GM13976 (cell line): ENCODE data around the gene FLT3LG.
A peak's percentile ranks its signal among the peaks of the same experiment; 100 is the strongest.
"Not testable (repeated sequence)": the region's sequence is repeated elsewhere in the genome, so short reads cannot be mapped to it uniquely, and the experiment has no call there.

Experiments used
- DNase-seq: peaks from one replicate; pipeline ENCODE4 v3.0.0; 2012; ENCODE audit warnings: low spot score
- CTCF ChIP-seq: IDR thresholded peaks from 2 replicates; pipeline ENCODE4 v1.5.1; 2012; ENCODE audit warnings: borderline replicate concordance, mild to moderate bottlenecking; ENCODE audit not compliant: insufficient read depth; ENCODE audit errors: extremely low read depth, missing control alignments, control extremely low read depth
- in situ Hi-C: fragments of 300-500 bp; cut with MboI; formaldehyde crosslinking; loops from one replicate; pipeline ENCODE4 v1.12.0; 2022; ENCODE audit warnings: low sequenced_read_pairs, mixed read lengths, inconsistent platforms; ENCODE audit not compliant: unreplicated experiment

The FLT3LG gene

GRCh38 chr19:49470615-49470978 is 3.4 kb upstream of the FLT3LG start:
- in situ Hi-C loops, result no loop called here

GRCh38 chr19:49472936-49473335 is 1.1 kb upstream of the FLT3LG start:
- DNase-seq, result no peak
- in situ Hi-C loops, result no loop called here
- TF ChIP-seq CTCF, result no peak

More at GRCh38 chr19:49470615-49470978, 3.4 kb upstream of the FLT3LG start:
- no peak for TF ChIP-seq CTCF
- DNase-seq, result no peak

- DNase-seq, in situ Hi-C loops: not testable (repeated sequence)
Observed at GRCh38 chr19:49473501-49473867, 531 bp upstream of the FLT3LG start.

- in situ Hi-C loops, result no loop called here
- DNase-seq, result no peak
- TF ChIP-seq CTCF, result no peak
Observed at GRCh38 chr19:49474542-49474924, 518 bp downstream of the FLT3LG start.

GRCh38 chr19:49475191-49475917 is 1.3 kb downstream of the FLT3LG start:
- peak; percentile 33 for DNase-seq
- TF ChIP-seq CTCF, result no peak
- in situ Hi-C loops, result no loop called here

- in situ Hi-C loops, result no loop called here
- peak; percentile 52 for TF ChIP-seq CTCF
- peak; percentile 54 for DNase-seq
Observed at GRCh38 chr19:49475995-49476880, 2.2 kb downstream of the FLT3LG start.

- in situ Hi-C loops, result no loop called here
- no peak for DNase-seq
- no peak for TF ChIP-seq CTCF
Observed at GRCh38 chr19:49479975-49480628, 6.1 kb downstream of the FLT3LG start.
